MCF 10A (cell line): ENCODE measurements around the gene SIDT2. TPM values are rescaled to one million over a fixed set of nuclear protein-coding genes. Genes with fewer than 3 reads are reported as not detected.

ENCODE experiments used
- BruUV-seq: library from RNA; stranded (reverse); fragments of 400-500 nt; replicated peaks from 2 replicates; lab custom pipeline; 2021; lab: Mats Ljungman, UMichigan
- CTCF ChIA-PET: fragments of 300-600 bp; sonication (Branson Sonifier 250); formaldehyde crosslinking; extraction: SDS; loops from one replicate; lab custom pipeline; 2021; ENCODE audit warnings: antibody characterized with exemption, inconsistent platforms; lab: Yijun Ruan, JAX
- POLR2A ChIA-PET: fragments of 300-600, 350-650 bp; sonication (Branson Sonifier 250); formaldehyde crosslinking; extraction: SDS; loops from one replicate; lab custom pipeline; 2020; ENCODE audit warnings: antibody characterized with exemption, inconsistent platforms; lab: Yijun Ruan, JAX
- DNase-seq: peaks from one replicate; pipeline ENCODE4 v3.0.0-alpha.2; 2018; ENCODE audit not compliant: unreplicated experiment
- H3K27ac Mint-ChIP-seq: one replicate; pipeline ENCODE4 v1.8.0; 2022; ENCODE audit warnings: mild to moderate bottlenecking, low read depth, mixed read lengths; ENCODE audit not compliant: unreplicated experiment
- H3K27me3 Mint-ChIP-seq: one replicate; pipeline ENCODE4 v1.8.0; 2022; ENCODE audit warnings: mixed read lengths; ENCODE audit not compliant: insufficient read depth, unreplicated experiment
- H3K36me3 Mint-ChIP-seq: one replicate; pipeline ENCODE4 v1.8.0; 2022; ENCODE audit warnings: mild to moderate bottlenecking, moderate library complexity, mixed read lengths; ENCODE audit not compliant: insufficient read depth, unreplicated experiment
- H3K4me1 Mint-ChIP-seq: one replicate; pipeline ENCODE4 v1.8.0; 2022; ENCODE audit warnings: mixed read lengths; ENCODE audit not compliant: insufficient read depth, unreplicated experiment
- H3K4me3 Mint-ChIP-seq: one replicate; pipeline ENCODE4 v1.8.0; 2022; ENCODE audit warnings: mild to moderate bottlenecking, moderate library complexity, mixed read lengths; ENCODE audit not compliant: unreplicated experiment
- H3K9me3 Mint-ChIP-seq: one replicate; pipeline ENCODE4 v1.8.0; 2022; ENCODE audit warnings: mixed read lengths; ENCODE audit not compliant: unreplicated experiment
- intact Hi-C: fragments of 100-400 bp; cut with micrococcal nuclease; formaldehyde crosslinking; loops from 2 replicates; pipeline ENCODE4 v1.14.1; 2022
- total RNA-seq: library from RNA; stranded (reverse); gene quantifications from 2 replicates; pipeline ENCODE4 v1.2.3, GENCODE V29; 2022
- TF ChIP-seq, protein P1 (sequence below): fragments of 200-600 bp; IDR thresholded peaks from one replicate; pipeline ENCODE4 v1.8.0; 2022; ENCODE audit warnings: antibody characterized with exemption, mild to moderate bottlenecking; ENCODE audit not compliant: unreplicated experiment

Gene SIDT2
- total RNA-seq, 1 experiment from 2014 or later: 18.4 TPM

DNA sequence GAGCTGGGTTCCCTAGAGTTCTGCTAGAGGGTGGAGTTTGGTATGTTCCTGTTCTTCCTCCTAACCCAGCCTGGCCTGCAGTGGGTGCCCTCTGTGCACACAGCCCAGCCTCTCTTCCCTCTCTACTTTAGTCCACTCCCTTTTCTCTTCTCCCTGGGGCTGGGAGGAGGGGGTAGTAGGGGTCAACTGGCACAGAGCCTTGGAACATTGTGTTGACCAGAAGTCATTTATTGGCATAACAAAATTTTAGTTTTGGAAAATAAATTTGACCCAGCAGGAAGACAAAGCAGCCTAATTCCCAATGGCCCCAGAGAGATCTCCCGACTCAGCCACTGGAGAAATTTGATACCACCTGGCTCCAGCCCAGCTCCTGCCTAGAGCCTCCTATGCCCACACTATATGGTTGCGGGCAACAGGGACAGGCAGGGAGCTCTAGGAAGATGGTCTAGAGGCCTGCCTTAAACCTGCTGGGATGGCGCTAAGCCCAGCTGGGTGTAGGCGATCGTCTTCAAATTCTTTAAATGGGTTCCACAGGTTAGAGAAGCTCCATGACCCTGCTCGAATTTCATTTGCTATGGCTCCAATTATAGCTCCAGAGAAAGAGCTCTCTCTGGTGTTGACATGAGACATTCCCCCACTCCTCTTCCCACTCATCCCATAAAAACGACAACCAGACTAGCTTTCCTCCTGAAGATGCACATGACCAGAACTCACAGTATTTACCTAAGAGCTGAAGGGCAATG, 43.4 kb downstream of the SIDT2 start:
- Mint-ChIP-seq H3K27me3 (no peaks in the 10 kb centered on the region), H3K27ac (peak overlapping the region; percentile 89), H3K36me3 (peaks cover 70% of the 10 kb centered on the region), H3K4me1 (peaks cover 14% of the 10 kb centered on the region), H3K9me3 (no peaks in the 10 kb centered on the region), H3K4me3 (no peak overlapping the region)
- peak; percentile 87 for DNase-seq
- CTCF ChIA-PET: interaction anchor here (0.6 to 4.2 kb wide), 7 partner anchors 9 to 530 kb away, joined by 3 to 27 read pairs (median 4); partner anchors contain the start of genes PCSK7 and RNF214
- BruUV-seq: no TSS peak
- intact Hi-C loops: no loop called here
- TF ChIP-seq, protein P1, sequence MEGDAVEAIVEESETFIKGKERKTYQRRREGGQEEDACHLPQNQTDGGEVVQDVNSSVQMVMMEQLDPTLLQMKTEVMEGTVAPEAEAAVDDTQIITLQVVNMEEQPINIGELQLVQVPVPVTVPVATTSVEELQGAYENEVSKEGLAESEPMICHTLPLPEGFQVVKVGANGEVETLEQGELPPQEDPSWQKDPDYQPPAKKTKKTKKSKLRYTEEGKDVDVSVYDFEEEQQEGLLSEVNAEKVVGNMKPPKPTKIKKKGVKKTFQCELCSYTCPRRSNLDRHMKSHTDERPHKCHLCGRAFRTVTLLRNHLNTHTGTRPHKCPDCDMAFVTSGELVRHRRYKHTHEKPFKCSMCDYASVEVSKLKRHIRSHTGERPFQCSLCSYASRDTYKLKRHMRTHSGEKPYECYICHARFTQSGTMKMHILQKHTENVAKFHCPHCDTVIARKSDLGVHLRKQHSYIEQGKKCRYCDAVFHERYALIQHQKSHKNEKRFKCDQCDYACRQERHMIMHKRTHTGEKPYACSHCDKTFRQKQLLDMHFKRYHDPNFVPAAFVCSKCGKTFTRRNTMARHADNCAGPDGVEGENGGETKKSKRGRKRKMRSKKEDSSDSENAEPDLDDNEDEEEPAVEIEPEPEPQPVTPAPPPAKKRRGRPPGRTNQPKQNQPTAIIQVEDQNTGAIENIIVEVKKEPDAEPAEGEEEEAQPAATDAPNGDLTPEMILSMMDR: no peak
- POLR2A ChIA-PET: interaction anchor here (0.6 to 2.1 kb wide), 5 partner anchors 10 to 371 kb away, joined by 3 to 6 read pairs (median 4); partner anchors contain the start of genes PCSK7, RNF214 and SIDT2

DNA sequence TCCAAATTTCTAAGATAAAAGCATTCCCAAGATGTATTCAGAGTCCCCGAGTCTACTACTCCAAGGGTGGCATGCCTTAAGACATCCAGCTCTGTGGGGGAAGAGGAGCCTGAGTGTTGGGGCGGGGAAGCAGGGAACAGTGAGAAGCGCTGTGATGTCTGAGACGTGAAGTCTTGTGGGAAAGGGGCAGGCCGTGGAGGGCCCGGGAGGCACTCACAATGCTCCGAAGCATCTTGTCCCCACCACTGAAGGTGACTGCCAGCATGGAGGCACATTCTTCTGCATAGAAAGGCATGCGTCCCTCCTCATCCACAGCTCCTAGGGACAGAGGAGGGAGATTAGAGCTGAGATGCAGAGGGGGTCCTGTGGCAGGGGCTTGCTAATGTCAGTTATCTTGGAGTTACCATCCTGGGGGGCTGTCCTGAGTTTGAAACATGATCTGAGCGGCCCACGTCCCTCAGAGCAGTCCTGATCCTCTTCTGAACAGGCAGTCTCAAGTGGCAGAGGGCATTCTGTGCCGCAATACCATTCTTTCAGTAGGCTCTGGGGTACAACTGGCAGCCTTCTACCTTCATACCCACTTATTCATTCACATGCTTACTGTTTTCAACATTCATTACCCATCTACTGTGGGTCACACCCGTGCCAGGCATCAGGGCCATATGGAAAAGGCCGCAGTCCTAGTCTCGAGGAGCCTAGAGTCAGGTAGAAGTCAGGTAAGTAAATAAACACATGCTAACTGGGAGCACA, 44.6 kb downstream of the SIDT2 start:
- no peak for DNase-seq
- Mint-ChIP-seq H3K36me3 (peaks cover 67% of the 10 kb centered on the region), H3K27ac (no peak overlapping the region), H3K9me3 (no peaks in the 10 kb centered on the region), H3K4me1 (peaks cover 14% of the 10 kb centered on the region), H3K27me3 (no peaks in the 10 kb centered on the region), H3K4me3 (no peak overlapping the region)
- POLR2A ChIA-PET: interaction anchor here (1.8 to 4.5 kb wide), 3 partner anchors 9 to 45 kb away, joined by 6 to 14 read pairs (median 6); partner anchors contain the start of genes PCSK7, RNF214 and SIDT2
- CTCF ChIA-PET: interaction anchor here (1.2 kb wide), 1 partner anchor 532 kb away, joined by 3 read pairs; no protein-coding TSS in a partner anchor
- BruUV-seq: no TSS peak
- intact Hi-C loops: no loop called here
- TF ChIP-seq, protein P1: no peak

DNA sequence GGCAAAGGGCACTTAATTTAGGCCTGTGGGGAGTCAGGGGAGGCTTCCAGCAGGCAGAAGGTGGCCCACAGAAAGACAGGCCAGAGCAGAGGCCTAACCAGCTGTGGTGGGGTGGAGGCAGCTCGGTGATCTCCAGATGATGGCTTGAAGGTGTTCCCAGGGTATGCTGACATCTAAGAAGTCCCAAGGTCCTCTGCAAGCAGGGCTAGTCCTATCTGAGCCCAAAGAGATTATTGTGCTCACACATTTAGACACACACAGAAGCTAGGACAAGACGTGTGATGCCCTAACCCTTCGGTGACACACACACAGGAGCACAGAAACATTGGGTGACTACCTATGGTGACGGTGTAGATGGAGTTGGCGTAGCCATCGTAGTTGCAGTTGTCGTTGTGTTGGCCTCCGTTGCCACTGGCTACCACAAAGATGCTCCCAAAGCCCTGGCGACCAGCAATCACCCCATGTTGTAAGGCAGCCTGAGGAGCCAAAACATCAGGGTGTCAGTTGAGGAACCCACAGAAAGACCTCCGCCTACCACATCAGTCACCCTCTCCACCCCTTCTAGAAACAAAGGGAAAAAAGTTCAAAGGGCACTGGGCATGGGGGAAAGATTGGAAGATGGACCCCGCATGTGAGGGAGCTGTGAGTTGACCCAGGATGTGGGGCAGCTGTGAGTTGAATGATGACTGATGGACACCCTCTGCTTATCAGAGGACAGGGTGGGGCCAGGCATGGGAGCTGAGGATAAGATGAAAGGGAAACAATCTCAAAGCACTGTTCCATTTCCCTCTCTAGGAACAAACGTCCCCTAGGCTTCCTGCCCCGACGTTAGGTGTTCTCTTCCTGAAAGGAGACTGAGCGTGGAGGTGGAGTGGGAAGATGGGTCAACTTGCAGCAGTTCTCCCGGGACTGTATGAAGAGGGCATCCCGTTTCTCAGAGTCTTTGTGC, 45.5 kb downstream of the SIDT2 start:
- no TSS peak for BruUV-seq
- TF ChIP-seq, protein P1: no peak
- DNase-seq: no peak
- H3K27me3 Mint-ChIP-seq: no peaks in the 10 kb centered on the region
- H3K4me1 Mint-ChIP-seq: peaks cover 14% of the 10 kb centered on the region
- H3K36me3 Mint-ChIP-seq: peaks cover 65% of the 10 kb centered on the region
- intact Hi-C loops: no loop called here
- no peak overlapping the region for H3K27ac Mint-ChIP-seq
- no peaks in the 10 kb centered on the region for H3K9me3 Mint-ChIP-seq
- no peak overlapping the region for H3K4me3 Mint-ChIP-seq
- ChIA-PET POLR2A (interaction anchor here (0.7 to 4.5 kb wide), 4 partner anchors 8 to 45 kb away, joined by 3 to 14 read pairs (median 4); partner anchors contain the start of genes PCSK7, RNF214 and SIDT2), CTCF (interaction anchor here (0.6 to 1.1 kb wide), 2 partner anchors 78 to 385 kb away, joined by 3 to 4 read pairs; no protein-coding TSS in a partner anchor)
